Liver (tissue), 9 donors: ENCODE results near the gene PIN4. TPM values are rescaled to one million over a fixed set of nuclear protein-coding genes. Genes with fewer than 3 reads are reported as not detected.

Experiments
- DNase-seq: peaks from one replicate; pipeline ENCODE4 v3.0.0-alpha.2; 2017; ENCODE audit warnings: low spot score
- H3K27ac ChIP-seq, 2 donors: one replicate each; pipeline ENCODE4 v1.7.0; 2013; ENCODE audit warnings: inconsistent platforms in 2 of 2, low read length in 2 of 2, control low read depth in 1 of 2, low read depth in 1 of 2, mild to moderate bottlenecking in 1 of 2
- H3K27me3 ChIP-seq, 4 donors: one replicate each; pipeline versions ENCODE4 v1.6.1 to v1.7.0; 2013; ENCODE audit warnings: low read length in 3 of 4, inconsistent platforms in 1 of 4, mild to moderate bottlenecking in 1 of 4, moderate library complexity in 1 of 4; ENCODE audit not compliant: control insufficient read depth in 4 of 4, insufficient read depth in 4 of 4
- H3K36me3 ChIP-seq, 4 donors: one replicate each; pipeline versions ENCODE4 v1.6.1 to v1.7.0; 2013; ENCODE audit warnings: low read length in 3 of 4, mild to moderate bottlenecking in 3 of 4, low read depth in 1 of 4, moderate library complexity in 1 of 4; ENCODE audit not compliant: control insufficient read depth in 4 of 4, insufficient read depth in 3 of 4
- H3K4me1 ChIP-seq, 4 donors: one replicate each; pipeline versions ENCODE4 v1.6.1 to v1.7.0; 2013; ENCODE audit warnings: low read length in 3 of 4, mild to moderate bottlenecking in 3 of 4, moderate library complexity in 1 of 4; ENCODE audit not compliant: control insufficient read depth in 4 of 4, insufficient read depth in 4 of 4
- H3K4me3 ChIP-seq, 3 donors: one replicate each; pipeline versions ENCODE4 v1.6.1 to v1.7.0; 2013; ENCODE audit warnings: low read length in 3 of 3, control low read depth in 1 of 3, low read depth in 1 of 3, mild to moderate bottlenecking in 1 of 3
- H3K9ac ChIP-seq, 2 donors: one replicate each; pipeline ENCODE4 v1.7.0; 2013; ENCODE audit warnings: low read length in 2 of 2, mild to moderate bottlenecking in 2 of 2, moderate library complexity in 2 of 2, control low read depth in 1 of 2, low read depth in 1 of 2
- H3K9me3 ChIP-seq, 4 donors: one replicate each; pipeline versions ENCODE4 v1.6.1 to v1.7.0; 2013; ENCODE audit warnings: low read length in 3 of 4; ENCODE audit not compliant: control insufficient read depth in 4 of 4
- CTCF ChIP-seq: fragments of 150-350 bp; IDR thresholded peaks from 2 replicates; pipeline ENCODE4 v1.5.1; 2017; ENCODE audit warnings: improper control_type of control experiment, low read depth, low read length; ENCODE audit not compliant: missing input control
- EGR1 ChIP-seq, 2 donors: IDR thresholded peaks; 2 replicates each; pipeline ENCODE4 v1.6.1; 2016 to 2018; ENCODE audit warnings: antibody characterized with exemption in 2 of 2, low read depth in 2 of 2
- FOXA1 ChIP-seq: IDR thresholded peaks from 2 replicates; pipeline ENCODE4 v1.6.1; 2016; ENCODE audit warnings: antibody characterized with exemption
- FOXA2 ChIP-seq: IDR thresholded peaks from 2 replicates; pipeline ENCODE4 v1.6.1; 2016; ENCODE audit warnings: antibody characterized with exemption
- GABPA ChIP-seq, 2 donors: IDR thresholded peaks in 1 of 2; conservative IDR thresholded peaks in 1 of 2; 2 replicates each; pipeline ENCODE4 v1.6.1; 2016; ENCODE audit warnings: antibody characterized with exemption in 2 of 2, mild to moderate bottlenecking in 1 of 2, moderate library complexity in 1 of 2
- HNF4A ChIP-seq, 2 donors: conservative IDR thresholded peaks; 2 replicates each; pipeline ENCODE4 v1.6.1; 2016; ENCODE audit warnings: antibody characterized with exemption in 2 of 2, mild to moderate bottlenecking in 2 of 2
- HNF4G ChIP-seq: IDR thresholded peaks from 2 replicates; pipeline ENCODE4 v1.6.1; 2016; ENCODE audit warnings: antibody characterized with exemption
- JUND ChIP-seq, 2 donors: IDR thresholded peaks; 2 replicates each; pipeline ENCODE4 v1.6.1; 2016; ENCODE audit warnings: antibody characterized with exemption in 2 of 2
- NR2F2 ChIP-seq: IDR thresholded peaks from 2 replicates; pipeline ENCODE4 v1.6.1; 2016; ENCODE audit warnings: antibody characterized with exemption
- RAD21 ChIP-seq, 2 donors: IDR thresholded peaks; 2 replicates each; pipeline ENCODE4 v1.6.1; 2016; ENCODE audit warnings: antibody characterized with exemption in 2 of 2, mild to moderate bottlenecking in 2 of 2
- REST ChIP-seq: IDR thresholded peaks from 2 replicates; pipeline ENCODE4 v1.6.1; 2016; ENCODE audit warnings: antibody characterized with exemption, mild to moderate bottlenecking
- RXRA ChIP-seq, 2 donors: IDR thresholded peaks; 2 replicates each; pipeline ENCODE4 v1.6.1; 2017 to 2018; ENCODE audit warnings: antibody characterized with exemption in 2 of 2, mild to moderate bottlenecking in 1 of 2
- SP1 ChIP-seq: IDR thresholded peaks from 2 replicates; pipeline ENCODE4 v1.6.1; 2018; ENCODE audit warnings: antibody characterized with exemption, mild to moderate bottlenecking
- YY1 ChIP-seq: IDR thresholded peaks from 2 replicates; pipeline ENCODE4 v1.6.1; 2016; ENCODE audit warnings: antibody characterized with exemption, mild to moderate bottlenecking
- WGBS: extraction: QIAGEN DNeasy Blood & Tissue Kit; methylation state at CpG from one replicate; pipeline ENCODE4 v1.1.7; 2013; 5-methylcytosine and 5-hydroxymethylcytosine counted together
- polyA plus RNA-seq, 2 donors: library from polyadenylated mRNA; stranded (reverse) in 1 of 2; unstranded in 1 of 2; fragments of 200-250 nt in 1 of 2; fragments of >200 nt in 1 of 2; fragmentation: Nextera tagmentation in 1 of 2; extraction: Ambion mirVana in 1 of 2; gene quantifications; one replicate each; pipeline versions ENCODE4 v1.2.1 to v1.2.3, GENCODE V29; 2013 to 2015
- total RNA-seq, 2 donors: library from RNA; depleted of rRNA; stranded (reverse); fragments of >200 nt; gene quantifications; one replicate each; pipeline ENCODE4 v1.2.3, GENCODE V29; 2014
- TF ChIP-seq, protein P1 (sequence below): IDR thresholded peaks from 2 replicates; pipeline ENCODE4 v1.6.1; 2016; ENCODE audit warnings: antibody characterized with exemption
- TF ChIP-seq, protein P2 (sequence below): IDR thresholded peaks from 2 replicates; pipeline ENCODE4 v1.6.1; 2016; ENCODE audit warnings: antibody characterized with exemption
- donor health status: healthy.
- donor health status: healthy.
- donor health status: healthy.
- donor health status: healthy.
- donor health status: healthy.

The PIN4 gene
- total and polyA plus RNA-seq, 4 donors = 7.1 to 26.2 (median 9.3) TPM

DNA sequence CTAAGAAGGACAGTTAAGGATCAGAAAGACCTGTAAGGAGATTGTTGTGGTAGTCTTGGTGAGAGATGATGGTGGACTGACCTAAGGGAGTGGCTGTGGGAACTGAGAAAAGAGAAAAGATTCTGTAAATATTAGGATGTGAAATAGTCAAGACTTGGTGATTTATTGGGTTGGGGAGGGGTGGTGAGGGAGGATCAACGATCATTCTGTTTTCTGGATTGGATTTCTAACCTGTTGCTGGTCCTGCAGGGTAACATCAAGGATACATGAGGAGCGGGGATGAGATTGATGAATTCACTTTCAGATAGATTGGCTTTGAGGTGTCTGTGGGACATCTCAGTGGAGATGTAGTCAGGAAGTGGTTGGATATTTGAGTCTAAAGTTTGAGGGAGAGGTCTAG, 1.4 kb downstream of the PIN4 start:
- 87% methylated on average over 2 of the region's 2 CpGs for WGBS
- Histone ChIP-seq H3K9ac (no peak overlapping the region), H3K36me3 (peaks cover 0 to 2% (median 1%) of the 10 kb centered on the region in 4 donors), H3K4me3 (no peak overlapping the region), H3K27me3 (no peaks in the 10 kb centered on the region), H3K4me1 (peaks cover 2 to 14% (median 8%) of the 10 kb centered on the region in 4 donors), H3K9me3 (no peaks in the 10 kb centered on the region), H3K27ac (no peak overlapping the region)
- no peak for TF ChIP-seq HNF4A (conservative IDR thresholded peaks at IDR 0.05)
- no peak for TF ChIP-seq EGR1 (IDR thresholded peaks at IDR 0.05; ENCODE audit: low read depth in 2 of 2)
- TF ChIP-seq RXRA (IDR thresholded peaks at IDR 0.05) = no peak
- no peak for TF ChIP-seq FOXA2
- no peak for DNase-seq

DNA sequence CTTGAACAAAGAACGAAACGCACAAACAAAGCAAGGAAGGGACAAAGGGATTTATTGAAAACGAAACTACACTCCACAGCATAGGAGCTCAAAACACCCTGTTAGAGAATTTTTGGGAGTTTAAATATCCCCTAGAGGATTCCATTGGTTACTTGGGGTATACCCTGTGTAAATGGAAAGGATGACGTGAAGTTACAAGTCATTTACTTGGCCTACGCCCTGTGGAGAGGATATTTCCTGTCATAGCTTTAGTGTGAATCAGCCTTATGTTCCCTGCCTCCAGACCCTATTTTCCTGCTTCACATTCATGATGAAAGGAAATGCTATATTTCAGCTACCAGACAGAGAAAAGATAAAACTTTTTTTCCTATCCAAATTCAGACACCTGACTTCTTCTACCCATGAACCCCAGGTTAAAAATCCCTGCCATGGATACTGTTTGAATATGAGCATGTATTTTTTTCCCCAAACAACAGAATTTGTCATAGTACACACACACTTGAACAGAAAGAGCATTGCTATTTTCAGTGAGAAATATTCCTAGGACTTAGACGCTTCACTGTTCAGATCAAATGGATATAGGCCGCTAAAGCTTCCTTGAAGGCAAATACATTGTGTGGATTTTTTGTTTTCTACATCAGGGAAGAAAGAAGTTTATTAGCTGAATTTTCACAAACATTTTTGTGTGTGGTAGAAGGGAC, 20.4 kb downstream of the PIN4 start:
- H3K36me3 ChIP-seq = peaks cover 5 to 7% (median 6%) of the 10 kb centered on the region in 4 donors
- H3K27ac ChIP-seq = no peak overlapping the region
- no peaks in the 10 kb centered on the region for H3K4me1 ChIP-seq
- H3K9ac ChIP-seq = no peak overlapping the region
- WGBS = 92% methylated on average over 7 of the region's 7 CpGs
- no peaks in the 10 kb centered on the region for H3K9me3 ChIP-seq
- H3K4me3 ChIP-seq = no peak overlapping the region
- no peak for TF ChIP-seq FOXA2
- TF ChIP-seq, protein P1, sequence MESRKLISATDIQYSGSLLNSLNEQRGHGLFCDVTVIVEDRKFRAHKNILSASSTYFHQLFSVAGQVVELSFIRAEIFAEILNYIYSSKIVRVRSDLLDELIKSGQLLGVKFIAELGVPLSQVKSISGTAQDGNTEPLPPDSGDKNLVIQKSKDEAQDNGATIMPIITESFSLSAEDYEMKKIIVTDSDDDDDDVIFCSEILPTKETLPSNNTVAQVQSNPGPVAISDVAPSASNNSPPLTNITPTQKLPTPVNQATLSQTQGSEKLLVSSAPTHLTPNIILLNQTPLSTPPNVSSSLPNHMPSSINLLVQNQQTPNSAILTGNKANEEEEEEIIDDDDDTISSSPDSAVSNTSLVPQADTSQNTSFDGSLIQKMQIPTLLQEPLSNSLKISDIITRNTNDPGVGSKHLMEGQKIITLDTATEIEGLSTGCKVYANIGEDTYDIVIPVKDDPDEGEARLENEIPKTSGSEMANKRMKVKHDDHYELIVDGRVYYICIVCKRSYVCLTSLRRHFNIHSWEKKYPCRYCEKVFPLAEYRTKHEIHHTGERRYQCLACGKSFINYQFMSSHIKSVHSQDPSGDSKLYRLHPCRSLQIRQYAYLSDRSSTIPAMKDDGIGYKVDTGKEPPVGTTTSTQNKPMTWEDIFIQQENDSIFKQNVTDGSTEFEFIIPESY = no peak
- no peak for TF ChIP-seq SP1
- no peak for TF ChIP-seq GABPA (IDR thresholded peaks at IDR 0.05 in 1 of 2, conservative IDR thresholded peaks at IDR 0.05 in 1 of 2)
- no peak for TF ChIP-seq HNF4A (conservative IDR thresholded peaks at IDR 0.05)
- TF ChIP-seq RAD21 (IDR thresholded peaks at IDR 0.05) = no peak
- TF ChIP-seq CTCF = no peak
- no peak for TF ChIP-seq YY1
- no peaks in the 10 kb centered on the region for H3K27me3 ChIP-seq
- no peak for DNase-seq

DNA sequence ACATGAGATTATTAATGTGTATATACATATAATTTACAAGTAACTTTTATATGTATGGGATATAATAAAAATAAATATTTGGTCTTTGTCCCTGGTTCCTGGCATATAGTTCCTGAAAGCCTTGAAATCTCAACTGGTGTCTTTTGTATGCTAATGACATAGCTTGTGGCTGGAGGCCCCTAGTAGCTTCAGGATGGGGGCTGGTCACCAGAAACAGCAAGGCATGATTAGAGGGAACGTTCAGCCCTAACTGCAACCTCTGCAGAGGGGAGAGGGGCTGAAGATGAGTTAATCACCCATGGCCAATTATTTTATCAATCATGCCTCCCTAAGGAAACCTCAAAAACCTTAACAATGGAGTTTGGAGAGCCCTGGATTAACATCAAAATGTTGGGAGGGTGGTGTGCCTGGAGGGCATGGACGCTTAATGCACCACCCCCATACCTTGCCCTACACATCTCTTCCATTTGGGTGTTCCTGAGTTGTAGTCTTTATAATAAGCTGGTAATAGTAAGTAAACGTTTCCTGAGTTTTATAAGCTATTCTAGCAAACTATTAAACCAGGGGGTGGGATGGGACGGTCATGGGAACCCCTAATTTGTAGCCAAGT, 21.3 kb downstream of the PIN4 start:
- H3K36me3 ChIP-seq = peaks cover 2 to 5% (median 3%) of the 10 kb centered on the region in 4 donors
- no peak for TF ChIP-seq FOXA1
- no peak for TF ChIP-seq CTCF
- TF ChIP-seq RAD21 (IDR thresholded peaks at IDR 0.05) = no peak
- no peak for TF ChIP-seq NR2F2
- TF ChIP-seq REST = no peak
- TF ChIP-seq, protein P2, sequence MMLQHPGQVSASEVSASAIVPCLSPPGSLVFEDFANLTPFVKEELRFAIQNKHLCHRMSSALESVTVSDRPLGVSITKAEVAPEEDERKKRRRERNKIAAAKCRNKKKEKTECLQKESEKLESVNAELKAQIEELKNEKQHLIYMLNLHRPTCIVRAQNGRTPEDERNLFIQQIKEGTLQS = no peak
- no peak for TF ChIP-seq HNF4G
- TF ChIP-seq JUND (IDR thresholded peaks at IDR 0.05) = no peak
- no peak for TF ChIP-seq SP1
- no peak for TF ChIP-seq YY1

More for the DNA sequence above, 21.3 kb downstream of the PIN4 start:
- Histone ChIP-seq H3K4me1 (no peaks in the 10 kb centered on the region), H3K9me3 (no peaks in the 10 kb centered on the region), H3K27me3 (no peaks in the 10 kb centered on the region), H3K4me3 (no peak overlapping the region), H3K27ac (no peak overlapping the region), H3K9ac (no peak overlapping the region)
- 89% methylated on average over 4 of the region's 4 CpGs for WGBS
- no peak for DNase-seq
